Left lobe of liver (tissue), 2 donors: ENCODE data around the gene ARMC9. TPM values are rescaled to one million over a fixed set of nuclear protein-coding genes. Genes with fewer than 3 reads are reported as not detected.

ENCODE experiments used
- ATAC-seq: fragments of 200-7000 bp; cut with Tn5 transposase; one replicate; pipeline ENCODE4 v1.9.1; 2020; ENCODE audit warnings: mild to moderate bottlenecking, moderate library complexity
- DNase-seq: peaks from one replicate; pipeline ENCODE4 v3.0.0-alpha.2; 2020; ENCODE audit warnings: low spot score
- total RNA-seq: library from RNA; stranded (reverse); gene quantifications from one replicate; pipeline ENCODE4 v1.2.1, GENCODE V29; 2021
- donor health status: DM: no; HTN: no; CAD: no; lungs with moderate emphysema.
- donor health status: DM: no; HTN: yes; CAD: no.

The ARMC9 gene
- total RNA-seq, 1 donor from 2014 or later, result 1.9 TPM

DNA sequence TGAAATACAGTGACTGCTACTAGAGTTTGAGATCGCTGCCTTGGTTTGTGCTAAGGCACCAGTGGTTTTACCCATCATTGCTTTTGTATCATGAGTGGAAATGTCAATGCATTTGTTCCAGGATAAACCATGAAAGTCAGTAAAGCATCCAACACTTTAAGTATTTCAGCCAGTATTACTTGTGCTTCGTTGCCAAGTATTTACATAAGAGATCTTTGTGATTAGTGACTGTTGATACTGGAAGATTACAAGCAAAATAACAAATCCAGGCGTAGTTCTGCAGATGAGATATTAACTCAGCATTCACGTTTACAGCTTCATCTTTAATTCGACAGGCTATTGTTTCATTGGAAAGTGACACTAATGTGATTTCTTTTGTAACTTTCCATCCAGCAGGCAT, 106.8 kb downstream of the ARMC9 start:
- ATAC-seq (no peak), DNase-seq (no peak)

GRCh38 chr2:231306791-231307393, 108.5 kb downstream of the ARMC9 start:
- DNase-seq, result no peak
- no peak for ATAC-seq

DNA sequence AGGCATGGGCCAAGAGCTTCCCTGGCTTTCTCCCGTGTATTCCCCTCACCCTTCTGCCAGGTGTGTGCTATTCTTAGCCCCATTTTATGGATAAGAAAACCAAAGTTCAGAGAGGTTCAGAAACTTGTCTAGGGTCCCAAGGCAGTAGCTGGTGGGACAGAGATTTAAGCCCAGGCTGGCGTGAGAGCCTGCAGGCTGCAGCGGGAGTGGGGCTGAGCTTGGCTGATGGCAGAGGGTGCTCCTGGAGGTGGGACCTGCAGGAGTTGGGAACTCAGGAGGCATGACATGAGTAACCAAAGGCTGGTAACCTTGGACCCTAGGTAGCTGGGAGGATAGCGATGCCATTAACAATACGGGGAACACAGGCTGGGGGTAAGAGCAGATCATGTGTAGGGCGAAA, 109.8 kb downstream of the ARMC9 start:
- no peak for ATAC-seq
- DNase-seq, result no peak

GRCh38 chr2:231308631-231309428, 110.4 kb downstream of the ARMC9 start:
- no peak for DNase-seq
- no peak for ATAC-seq

DNA sequence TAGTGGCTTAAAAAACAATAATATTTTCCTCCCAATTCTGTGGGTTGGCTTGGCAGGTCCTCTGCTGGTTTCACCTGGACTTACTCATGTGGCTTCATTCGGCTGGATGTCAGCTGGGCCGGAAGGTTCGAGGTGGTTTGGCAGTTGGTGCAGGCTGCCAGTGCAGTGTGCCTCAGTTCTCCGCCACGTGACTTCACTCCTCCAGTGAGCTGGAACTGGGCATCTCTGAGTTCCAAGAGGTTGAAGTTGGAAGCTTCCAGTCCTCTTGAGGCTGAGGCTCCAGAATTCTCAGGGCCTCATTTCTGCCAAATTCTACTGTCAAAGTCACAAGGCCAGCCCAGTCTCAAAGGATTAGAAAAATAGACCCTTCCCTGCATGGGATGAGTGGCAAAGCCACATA, 113.6 kb downstream of the ARMC9 start:
- ATAC-seq (no peak), DNase-seq (no peak)

DNA sequence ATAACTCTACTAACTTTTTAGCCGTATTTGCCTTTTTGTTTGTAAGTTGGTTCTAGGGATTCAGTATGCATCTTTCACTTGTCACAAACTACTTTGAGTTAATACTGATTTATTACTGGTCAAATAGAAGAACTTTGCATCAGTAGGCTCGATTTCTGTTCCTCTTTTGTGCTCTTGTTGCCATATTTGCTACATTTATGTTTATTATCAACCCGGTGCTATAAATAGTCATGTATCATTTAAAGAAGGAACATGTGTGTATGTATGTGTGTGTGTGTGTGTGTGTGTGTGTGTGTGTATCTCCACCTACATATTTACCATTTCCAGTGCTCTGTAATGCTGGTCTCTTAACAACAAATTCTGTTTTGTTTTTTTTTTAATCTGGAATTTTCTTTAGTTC, 117.5 kb downstream of the ARMC9 start:
- no peak for ATAC-seq

GRCh38 chr2:231317579-231317978, 119.1 kb downstream of the ARMC9 start:
- DNase-seq (no peak), ATAC-seq (no peak)

More for the DNA sequence above, 117.5 kb downstream of the ARMC9 start:
- no peak for DNase-seq

- no peak for ATAC-seq
- DNase-seq, result no peak
Observed at GRCh38 chr2:231318436-231318835, 120.0 kb downstream of the ARMC9 start.

- DNase-seq (no peak), ATAC-seq (no peak)
Observed at GRCh38 chr2:231318954-231319353, 120.5 kb downstream of the ARMC9 start.

GRCh38 chr2:231319867-231320266, 121.4 kb downstream of the ARMC9 start:
- DNase-seq, result no peak
- no peak for ATAC-seq

DNA sequence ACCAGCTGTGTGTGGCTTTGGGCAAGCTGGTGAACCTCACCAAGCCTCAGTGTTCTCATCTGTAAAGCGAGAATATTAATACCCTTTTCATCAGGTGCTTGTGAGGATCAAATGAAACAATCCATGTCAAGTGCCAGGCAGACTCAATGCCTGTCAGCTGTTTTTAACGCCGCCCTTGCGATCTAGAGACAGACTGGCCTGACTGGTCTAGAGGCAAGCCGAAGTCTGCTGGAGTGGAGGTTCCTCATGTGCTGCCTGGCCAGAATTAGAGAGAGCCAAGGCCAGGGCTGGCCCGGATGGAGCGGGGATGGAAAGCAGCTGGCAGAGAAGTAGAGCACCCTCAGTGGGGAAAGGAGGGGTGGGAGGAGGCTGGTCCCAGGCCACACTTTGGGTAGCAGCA, 122.6 kb downstream of the ARMC9 start:
- ATAC-seq (peak; percentile 39), DNase-seq (no peak)

DNA sequence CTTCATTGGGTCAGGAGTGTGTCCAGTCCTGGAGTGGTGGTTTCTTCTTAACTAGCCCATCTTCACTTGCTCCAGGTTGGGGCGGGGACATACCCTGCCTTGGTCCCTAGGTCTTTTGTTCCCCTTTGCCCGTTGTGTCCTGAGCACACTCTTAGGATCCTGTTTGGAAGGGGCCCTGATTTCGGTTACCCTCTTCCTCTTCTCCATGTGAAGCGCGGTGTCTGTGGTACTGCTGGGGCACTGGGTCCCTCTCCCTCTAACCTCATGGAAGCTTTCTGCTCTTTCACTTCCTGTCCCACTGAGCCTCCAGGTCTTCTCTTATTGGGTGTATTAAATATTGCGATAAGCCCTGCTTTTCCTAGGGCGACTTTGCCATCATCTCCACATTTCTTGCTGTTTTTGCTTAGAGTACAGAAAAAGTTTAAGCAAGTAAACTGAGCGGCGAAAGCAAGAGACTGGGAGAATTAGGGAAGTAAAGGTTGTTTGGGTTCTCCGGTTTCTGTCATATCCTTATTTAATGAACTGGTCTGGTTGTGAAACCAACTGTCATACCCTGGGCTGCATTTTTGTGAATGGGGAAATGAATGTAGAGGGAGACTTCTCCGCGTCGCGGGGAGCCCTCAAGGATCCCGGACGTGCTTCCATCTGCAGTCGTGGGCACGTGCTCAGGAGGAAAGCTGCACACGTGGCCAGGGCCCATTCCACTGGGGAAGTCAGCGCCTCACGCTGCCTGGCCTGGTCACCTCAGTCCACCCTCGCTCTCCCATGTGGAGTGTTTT, 123.3 kb downstream of the ARMC9 start:
- ATAC-seq (peak; percentile 51), DNase-seq (no peak)

DNA sequence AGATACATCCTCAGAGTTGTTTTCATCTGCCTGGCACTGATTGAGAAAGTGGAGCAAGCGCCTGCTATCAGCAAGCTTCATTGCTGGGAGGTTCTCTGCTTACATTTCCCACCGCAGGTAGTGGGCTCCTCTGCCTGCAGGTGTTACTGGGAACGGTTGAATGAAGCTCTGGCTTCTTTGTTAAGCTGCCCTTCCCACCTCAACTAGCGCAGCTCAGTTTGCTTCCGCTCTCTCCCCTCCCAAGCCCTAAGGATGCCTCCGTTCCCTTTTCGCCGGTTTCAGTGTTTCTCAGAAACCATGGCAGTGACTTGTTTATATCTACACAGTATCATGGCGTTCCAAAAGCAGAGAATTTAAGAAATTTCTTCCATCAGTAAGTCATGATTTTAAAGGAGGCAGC, 124.9 kb downstream of the ARMC9 start:
- ATAC-seq (no peak), DNase-seq (no peak)

GRCh38 chr2:231325826-231326225, 127.4 kb downstream of the ARMC9 start:
- ATAC-seq (no peak), DNase-seq (no peak)

DNA sequence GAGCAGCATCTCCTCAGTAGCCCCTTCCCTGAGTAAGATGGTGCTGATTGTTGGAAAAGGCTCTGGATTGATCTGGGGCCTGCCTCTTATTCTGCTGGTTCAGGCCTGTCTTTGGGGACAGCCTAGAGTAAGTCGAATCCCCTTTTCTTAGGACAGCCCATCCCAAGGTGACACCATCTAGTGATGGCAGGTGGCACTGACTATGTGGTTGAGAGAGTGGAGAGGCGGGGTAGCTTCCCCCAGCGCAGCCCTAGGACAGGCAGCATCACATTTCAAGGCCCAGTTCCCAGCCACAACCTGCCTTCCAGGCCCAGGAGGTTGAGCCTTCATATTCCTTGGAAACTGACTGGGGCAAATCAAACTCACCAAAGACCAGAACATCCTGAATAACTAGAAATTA, 128.0 kb downstream of the ARMC9 start:
- no peak for DNase-seq
- no peak for ATAC-seq

DNA sequence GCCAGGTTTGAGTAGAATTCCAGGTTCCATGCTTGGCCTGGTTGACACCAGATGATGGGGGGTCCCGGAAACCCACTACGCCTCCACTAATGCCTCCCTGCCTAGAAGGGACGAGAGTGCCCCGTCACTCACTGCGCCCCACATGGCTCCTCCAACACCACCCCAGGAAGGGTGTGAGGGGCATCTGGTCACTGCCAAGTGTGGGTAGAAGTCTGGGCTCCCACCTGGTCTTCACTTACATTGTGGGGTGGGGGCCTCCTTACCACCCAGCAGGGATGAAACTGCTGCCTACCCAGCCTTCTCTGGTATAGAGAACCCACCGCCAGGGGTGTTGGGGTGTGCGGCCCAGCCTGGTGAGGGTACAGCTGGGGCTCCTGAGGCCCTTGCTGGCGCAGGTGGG, 131.9 kb downstream of the ARMC9 start:
- DNase-seq, result no peak
- no peak for ATAC-seq

DNA sequence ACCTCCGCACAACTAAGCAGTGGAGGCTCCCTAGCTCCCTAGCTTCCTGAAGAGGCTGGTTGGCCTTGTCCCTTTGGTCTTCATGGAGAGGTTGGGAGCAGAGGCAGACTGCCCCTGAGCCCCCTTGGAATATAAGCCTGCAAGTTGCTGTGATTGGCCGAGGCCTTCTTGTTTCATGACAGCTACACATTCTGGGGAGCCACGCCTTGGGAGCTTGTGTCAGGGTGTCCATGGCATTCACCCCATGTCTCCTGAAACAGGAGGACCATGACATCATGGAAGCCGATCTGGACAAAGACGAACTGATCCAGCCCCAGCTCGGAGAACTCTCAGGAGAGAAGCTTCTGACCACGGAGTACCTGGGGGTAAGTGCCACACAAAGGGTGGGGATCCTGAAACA, 133.1 kb downstream of the ARMC9 start:
- ATAC-seq (no peak), DNase-seq (no peak)

DNA sequence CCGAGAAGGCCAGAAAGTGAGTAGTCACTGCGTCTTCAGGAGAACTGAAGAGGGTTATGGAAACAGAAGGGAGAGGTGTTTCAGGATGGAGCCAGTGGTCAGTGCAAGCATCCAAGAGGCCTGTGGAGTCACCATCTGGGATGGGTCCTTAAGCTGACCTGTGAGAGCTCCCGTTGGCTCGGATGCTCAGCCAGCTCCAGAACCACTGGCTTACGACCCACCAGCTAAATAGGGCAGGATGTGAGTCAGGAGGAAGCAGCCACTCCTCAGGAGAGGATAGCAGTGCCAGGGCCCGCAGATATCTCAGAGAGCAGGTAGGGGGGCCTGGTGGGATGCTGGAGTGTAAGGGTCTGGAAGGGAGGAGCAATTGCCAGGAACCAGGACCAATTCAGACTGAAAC, 134.0 kb downstream of the ARMC9 start:
- ATAC-seq (no peak), DNase-seq (no peak)

DNA sequence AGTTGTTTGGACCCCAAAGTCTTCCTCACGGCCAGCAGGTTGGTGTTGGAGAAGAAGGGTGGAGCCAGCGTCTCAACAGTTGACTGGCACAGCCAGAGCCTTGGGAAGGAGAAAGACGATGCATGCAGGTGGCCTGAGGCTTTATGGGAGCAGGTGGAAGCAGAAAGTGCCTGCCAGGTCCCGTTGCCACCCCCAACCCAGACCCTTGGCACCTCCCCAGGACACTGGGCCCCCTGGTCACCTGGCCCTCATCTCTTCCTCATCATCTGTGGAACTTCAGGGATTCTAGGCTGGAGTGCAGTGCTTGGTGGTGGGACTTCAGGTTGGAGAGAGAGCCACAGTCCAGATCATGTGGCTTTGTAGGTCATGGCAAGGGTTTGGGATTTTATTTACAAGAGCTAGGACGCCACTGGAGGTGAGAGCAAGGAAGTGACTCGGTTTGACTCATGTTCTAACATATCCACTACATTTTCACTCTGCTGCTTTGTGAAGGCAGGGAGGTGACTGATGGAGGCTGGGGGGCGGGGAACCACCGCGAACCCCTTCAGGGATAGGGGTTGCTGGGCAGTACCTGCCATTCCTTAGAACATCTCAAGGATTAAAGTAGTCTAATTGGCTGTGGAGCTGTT, 134.6 kb downstream of the ARMC9 start:
- ATAC-seq (no peak), DNase-seq (no peak)

GRCh38 chr2:231334179-231334930, 135.9 kb downstream of the ARMC9 start:
- DNase-seq, result peak; percentile 15
- no peak for ATAC-seq

- DNase-seq (no peak), ATAC-seq (no peak)
Observed at GRCh38 chr2:231334981-231335380, 136.6 kb downstream of the ARMC9 start.
